GM10266 (cell line): ENCODE results near the gene FIGN.

Experiments used
- DNase-seq: peaks from one replicate; pipeline ENCODE4 v3.0.0; 2012; ENCODE audit errors: extremely low spot score
- CTCF ChIP-seq: IDR thresholded peaks from 2 replicates; pipeline ENCODE4 v1.5.1; 2012; ENCODE audit warnings: mild to moderate bottlenecking, low read depth; ENCODE audit not compliant: control insufficient read depth, insufficient read depth; ENCODE audit errors: missing control alignments

FIGN gene

GRCh38 chr2:163607630-163608029 lies 128.2 kb downstream of the FIGN start:
- no peak for DNase-seq
- TF ChIP-seq CTCF: no peak

- TF ChIP-seq CTCF: no peak
- DNase-seq: no peak
Measured at GRCh38 chr2:163606878-163607277, 128.9 kb downstream of the FIGN start.

- no peak for DNase-seq
- TF ChIP-seq CTCF: no peak
Measured at GRCh38 chr2:163605779-163606178, 130.0 kb downstream of the FIGN start.

- no peak for DNase-seq
- no peak for TF ChIP-seq CTCF
Measured at GRCh38 chr2:163604941-163605555, 130.8 kb downstream of the FIGN start.

- DNase-seq: no peak
- no peak for TF ChIP-seq CTCF
Measured at GRCh38 chr2:163602196-163602595, 133.6 kb downstream of the FIGN start.

- DNase-seq: no peak
- no peak for TF ChIP-seq CTCF
Measured at GRCh38 chr2:163601377-163601776, 134.4 kb downstream of the FIGN start.

- TF ChIP-seq CTCF: no peak
- DNase-seq: no peak
Measured at GRCh38 chr2:163600801-163601200, 135.0 kb downstream of the FIGN start.
